Mesothelial cell of epicardium (in vitro differentiated cells): ENCODE measurements around the gene NCBP3. TPM values are rescaled to one million over a fixed set of nuclear protein-coding genes. Genes with fewer than 3 reads are reported as not detected.
"Not testable (repeated sequence)": the region's sequence is repeated elsewhere in the genome, so short reads cannot be mapped to it uniquely, and the experiment has no call there.

Source experiments
- DNase-seq, 2 experiments: peaks; one replicate each; pipeline ENCODE4 v3.0.0; 2021; ENCODE audit warnings: low spot score in 2 of 2; ENCODE audit not compliant: unreplicated experiment in 2 of 2
- H3K27ac Mint-ChIP-seq: 2 replicates; pipeline ENCODE4 v1.8.0; 2021; ENCODE audit warnings: mixed read lengths
- H3K27me3 Mint-ChIP-seq: 2 replicates; pipeline ENCODE4 v1.8.0; 2021; ENCODE audit warnings: low read depth, mixed read lengths
- H3K36me3 Mint-ChIP-seq: 2 replicates; pipeline ENCODE4 v1.8.0; 2021; ENCODE audit warnings: mixed read lengths
- H3K4me1 Mint-ChIP-seq: 2 replicates; pipeline ENCODE4 v1.8.0; 2021; ENCODE audit warnings: mixed read lengths
- H3K4me3 Mint-ChIP-seq: 2 replicates; pipeline ENCODE4 v1.8.0; 2021; ENCODE audit warnings: mild to moderate bottlenecking, moderate library complexity, mixed read lengths
- H3K9me3 Mint-ChIP-seq: 2 replicates; pipeline ENCODE4 v1.8.0; 2021; ENCODE audit warnings: mixed read lengths
- CTCF ChIP-seq: fragments of 200-600 bp; sonication (generic); IDR thresholded peaks from one replicate; pipeline ENCODE4 v1.5.0; 2021; ENCODE audit warnings: antibody characterized with exemption; ENCODE audit not compliant: unreplicated experiment
- total RNA-seq: library from RNA; stranded (reverse); gene quantifications from 3 replicates; pipeline ENCODE4 v1.2.1, GENCODE V29; 2021

The NCBP3 gene
- total RNA-seq, 1 donor from 2014 or later = 97.0 TPM

- Mint-ChIP-seq H3K4me1 (no peaks in the 10 kb centered on the region), H3K36me3 (no peaks in the 10 kb centered on the region), H3K9me3 (no peaks in the 10 kb centered on the region), H3K27me3 (no peaks in the 10 kb centered on the region), H3K27ac (no peak overlapping the region), H3K4me3 (no peak overlapping the region)
- TF ChIP-seq CTCF = no peak
- no peak for DNase-seq
These were observed 49.2 kb downstream of the NCBP3 start for GRCh38 chr17:3796822-3797170.

- H3K27ac Mint-ChIP-seq = no peak overlapping the region
- no peaks in the 10 kb centered on the region for H3K36me3 Mint-ChIP-seq
- DNase-seq = no peak
- H3K27me3 Mint-ChIP-seq = no peaks in the 10 kb centered on the region
- TF ChIP-seq CTCF = no peak
- H3K4me1 Mint-ChIP-seq = no peaks in the 10 kb centered on the region
- H3K9me3 Mint-ChIP-seq = no peaks in the 10 kb centered on the region
- no peak overlapping the region for H3K4me3 Mint-ChIP-seq
These were observed 49.8 kb downstream of the NCBP3 start for GRCh38 chr17:3796110-3796821.

GRCh38 chr17:3795390-3796102, 50.5 kb downstream of the NCBP3 start:
- H3K27ac Mint-ChIP-seq = no peak overlapping the region
- H3K27me3 Mint-ChIP-seq = no peaks in the 10 kb centered on the region
- H3K4me1 Mint-ChIP-seq = no peaks in the 10 kb centered on the region
- DNase-seq = no peak
- H3K9me3 Mint-ChIP-seq = no peaks in the 10 kb centered on the region
- no peak for TF ChIP-seq CTCF
- H3K4me3 Mint-ChIP-seq = no peak overlapping the region
- H3K36me3 Mint-ChIP-seq = no peaks in the 10 kb centered on the region

- Mint-ChIP-seq H3K4me3 (no peak overlapping the region), H3K36me3 (no peaks in the 10 kb centered on the region), H3K27ac (no peak overlapping the region), H3K4me1 (no peaks in the 10 kb centered on the region), H3K27me3 (no peaks in the 10 kb centered on the region), H3K9me3 (no peaks in the 10 kb centered on the region)
- TF ChIP-seq CTCF = no peak
- DNase-seq = no peak
These were observed 51.3 kb downstream of the NCBP3 start for GRCh38 chr17:3794557-3795389.

- H3K27me3 Mint-ChIP-seq, H3K36me3 Mint-ChIP-seq, H3K4me1 Mint-ChIP-seq, H3K9me3 Mint-ChIP-seq, DNase-seq, H3K4me3 Mint-ChIP-seq, H3K27ac Mint-ChIP-seq: not testable (repeated sequence)
These were observed 51.9 kb downstream of the NCBP3 start for GRCh38 chr17:3794152-3794551.

- H3K27ac Mint-ChIP-seq, H3K36me3 Mint-ChIP-seq, H3K4me3 Mint-ChIP-seq, DNase-seq, H3K4me1 Mint-ChIP-seq, H3K9me3 Mint-ChIP-seq, H3K27me3 Mint-ChIP-seq: not testable (repeated sequence)
These were observed 52.8 kb downstream of the NCBP3 start for GRCh38 chr17:3793258-3793657.
